RPMI7951 (cell line): ENCODE results near the gene KAZN. TPM values are rescaled to one million over a fixed set of nuclear protein-coding genes. Genes with fewer than 3 reads are reported as not detected.

ENCODE experiments used
- DNase-seq: peaks from one replicate; pipeline ENCODE4 v3.0.0-alpha.2; 2012; ENCODE audit warnings: low read depth
- total RNA-seq: library from RNA; depleted of rRNA; stranded (reverse); fragments of >200 nt; shearing (Covaris generic); gene quantifications from 2 replicates; pipeline ENCODE4 v1.2.3, GENCODE V29; 2014

The KAZN gene
- total RNA-seq, 1 experiment from 2014 or later: 0.24 TPM

DNA sequence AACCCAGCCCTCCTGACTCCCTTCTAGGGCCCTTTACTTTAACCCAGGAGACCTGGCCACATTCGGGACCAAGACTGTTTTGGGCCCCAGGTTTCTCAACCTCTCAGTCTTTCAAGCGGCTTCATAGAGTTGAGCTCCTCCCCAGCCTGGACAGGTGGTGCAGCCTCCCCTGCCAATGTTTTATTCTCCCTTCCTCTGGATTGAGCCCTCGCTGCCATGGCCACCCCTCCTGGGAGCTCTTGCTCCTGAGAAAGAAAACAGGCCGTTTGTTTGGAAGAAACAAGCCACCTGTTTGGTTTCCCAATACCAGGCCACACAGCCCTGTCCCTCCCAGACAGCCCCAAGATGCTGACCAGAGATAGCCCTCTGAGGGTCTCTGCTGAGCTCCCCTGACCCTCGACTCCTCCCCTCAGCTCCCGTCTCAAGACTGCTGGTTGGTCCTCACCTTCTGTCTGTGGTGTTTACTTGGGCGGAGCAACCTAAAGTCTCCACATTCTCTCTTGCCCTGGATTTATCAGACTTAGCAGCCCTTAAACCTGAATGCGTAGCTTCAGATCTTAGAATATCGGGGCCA is 558.4 kb downstream of the KAZN start:
- no peak for DNase-seq

- DNase-seq: no peak
Observed at GRCh38 chr1:15157524-15158399, 559.3 kb downstream of the KAZN start.

DNA sequence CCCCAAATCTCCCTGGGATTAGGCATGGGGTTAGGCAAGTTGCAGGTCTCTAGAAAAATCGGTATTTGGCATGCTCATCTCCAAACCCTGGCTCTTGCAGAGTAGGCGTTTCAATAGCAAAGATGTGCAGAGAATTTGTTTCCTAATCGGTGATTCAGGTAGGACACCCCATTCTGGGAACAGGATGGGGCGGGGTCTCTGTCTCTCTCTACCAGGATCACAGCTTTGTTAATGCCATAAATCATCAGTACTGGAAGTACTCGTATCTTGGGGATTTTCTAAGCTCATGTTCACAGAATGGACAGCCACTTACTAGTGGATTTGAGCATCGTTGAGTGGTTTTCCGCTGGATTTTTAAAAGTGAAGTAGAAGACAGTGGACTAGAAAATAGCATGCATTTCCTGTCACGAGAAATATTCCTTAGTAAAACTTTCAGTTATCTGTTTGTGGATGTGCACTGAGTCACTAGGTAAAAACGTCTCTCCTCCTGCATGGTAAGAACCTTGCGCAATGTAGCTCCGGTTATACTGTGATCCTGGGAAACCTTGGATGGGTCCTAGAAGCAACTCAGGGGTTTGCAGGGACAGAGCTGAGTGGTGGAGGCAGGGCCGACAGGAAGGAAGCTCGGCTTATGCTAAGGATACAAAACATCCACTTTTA is 560.2 kb downstream of the KAZN start:
- DNase-seq: peak; percentile 86

DNA sequence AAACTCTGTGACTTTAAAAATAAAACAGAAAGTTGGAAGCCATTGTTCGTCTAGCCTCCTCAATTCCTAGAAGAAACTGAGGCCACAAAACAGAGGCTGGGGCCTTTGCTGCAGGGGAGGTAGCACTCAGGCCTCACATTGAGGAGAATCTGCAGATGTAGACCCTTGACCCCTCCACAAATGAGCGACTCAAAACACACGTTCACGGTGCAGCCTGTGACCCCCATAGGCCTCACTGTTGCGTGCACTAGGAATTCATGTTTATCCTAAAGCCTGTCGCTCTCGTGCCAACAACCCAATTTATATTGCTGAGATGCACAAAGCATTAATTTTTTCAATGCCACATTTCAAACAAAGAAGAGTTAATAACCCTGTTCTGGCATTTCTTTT is 560.7 kb downstream of the KAZN start:
- no peak for DNase-seq

DNA sequence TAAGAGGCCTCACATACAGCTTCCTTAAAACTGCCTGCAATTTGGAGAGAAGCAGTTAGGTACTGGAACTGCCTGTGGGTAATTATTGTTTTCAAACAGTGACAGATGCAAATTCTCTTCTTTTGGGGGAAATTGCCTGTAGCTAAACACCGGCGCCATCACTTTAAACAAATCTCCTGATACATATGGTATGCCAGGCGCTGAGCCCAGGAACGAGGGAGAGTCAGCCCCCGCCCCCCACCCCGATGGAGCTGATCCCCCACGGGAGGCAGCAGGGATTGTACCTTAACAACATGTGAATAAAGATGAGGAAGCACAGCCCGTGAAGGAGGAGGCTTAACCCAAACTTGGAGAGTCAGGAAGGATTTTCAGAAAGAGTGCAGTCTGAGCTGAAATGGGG is 562.1 kb downstream of the KAZN start:
- no peak for DNase-seq

DNA sequence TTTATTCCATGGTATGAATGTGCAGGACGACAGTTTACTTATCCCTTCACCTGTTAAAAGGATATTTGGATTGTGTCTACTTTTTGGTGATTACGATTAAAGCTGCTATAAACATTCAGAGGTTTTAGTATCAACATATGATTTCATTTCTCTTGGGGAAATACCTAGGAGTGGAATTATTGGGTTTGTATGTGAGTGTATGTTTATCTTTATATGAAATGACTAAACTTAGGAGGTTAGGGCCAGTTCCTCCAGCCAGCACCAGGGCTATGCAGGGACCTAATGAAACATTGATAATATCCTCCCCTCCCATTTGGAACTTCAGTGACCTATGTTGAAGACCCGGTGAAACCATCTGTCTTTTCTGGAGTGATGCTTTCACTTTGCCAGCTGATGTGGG is 568.9 kb downstream of the KAZN start:
- no peak for DNase-seq
